IMR-90 (cell line): ENCODE results near the gene SAFB2. TPM values are rescaled to one million over a fixed set of nuclear protein-coding genes. Genes with fewer than 3 reads are reported as not detected.

Source experiments
- ATAC-seq: fragments of 200-7000 bp; cut with Tn5 transposase; 2 replicates; pipeline ENCODE4 v1.9.1; 2020; ENCODE audit warnings: low read depth, mild to moderate bottlenecking, moderate library complexity
- BruUV-seq: library from RNA; stranded (reverse); fragments of 400-500 nt; replicated peaks from 2 replicates; lab custom pipeline; 2021; lab: Mats Ljungman, UMichigan
- CTCF ChIA-PET: fragments of 300-600 bp; formaldehyde crosslinking; extraction: SDS; loops from one replicate; lab custom pipeline; 2021; ENCODE audit warnings: antibody characterized with exemption; lab: Yijun Ruan, JAX
- POLR2A ChIA-PET: fragments of 300-600 bp; sonication (Branson Sonifier 250); formaldehyde crosslinking; loops from one replicate; lab custom pipeline; 2022; ENCODE audit warnings: antibody characterized with exemption; ENCODE audit not compliant: unreplicated experiment; lab: Charles Lee
- DNase-seq: peaks from one replicate; pipeline ENCODE4 v3.0.0; 2013
- H2AFZ ChIP-seq: replicated peaks from 2 replicates; pipeline ENCODE3; 2013; ENCODE audit warnings: low read length, mild to moderate bottlenecking; ENCODE audit not compliant: poor library complexity
- H2AK5ac ChIP-seq: 2 replicates; pipeline ENCODE4 v1.6.1; 2013; ENCODE audit warnings: low read depth, low read length, inconsistent platforms
- H2AK9ac ChIP-seq: replicated peaks from 2 replicates; pipeline ENCODE3; 2013; ENCODE audit warnings: mild to moderate bottlenecking, low read depth, low read length, moderate library complexity; ENCODE audit not compliant: poor library complexity
- H2BK120ac ChIP-seq: 2 replicates; pipeline ENCODE4 v1.6.1; 2013; ENCODE audit warnings: low read depth, low read length, inconsistent platforms
- H2BK15ac ChIP-seq: 3 replicates; pipeline ENCODE4 v1.6.1; 2013; ENCODE audit warnings: low read depth, low read length, inconsistent platforms
- H2BK20ac ChIP-seq: 2 replicates; pipeline ENCODE4 v1.6.1; 2013; ENCODE audit warnings: low read depth, mild to moderate bottlenecking, inconsistent platforms, low read length, moderate library complexity
- H2BK5ac ChIP-seq: 2 replicates; pipeline ENCODE4 v1.6.1; 2013; ENCODE audit warnings: mild to moderate bottlenecking, low read depth, low read length, inconsistent platforms; ENCODE audit not compliant: poor library complexity, severe bottlenecking
- H3K14ac ChIP-seq: replicated peaks from 2 replicates; pipeline ENCODE4 v1.6.1; 2013; ENCODE audit warnings: low read depth, low read length, inconsistent platforms
- H3K18ac ChIP-seq: 2 replicates; pipeline ENCODE4 v1.6.1; 2013; ENCODE audit warnings: low read depth, low read length, control low read depth
- H3K23ac ChIP-seq: 2 replicates; pipeline ENCODE4 v1.6.1; 2013; ENCODE audit warnings: low read depth, low read length, inconsistent platforms
- H3K27ac ChIP-seq: 2 replicates; pipeline ENCODE4 v1.5.1; 2013; ENCODE audit warnings: mild to moderate bottlenecking, control low read depth, low read length; ENCODE audit not compliant: insufficient read depth
- H3K27me3 ChIP-seq: 2 replicates; pipeline ENCODE4 v1.6.1; 2013; ENCODE audit warnings: low read length; ENCODE audit not compliant: control insufficient read depth, insufficient read depth
- H3K36me3 ChIP-seq: 2 replicates; pipeline ENCODE4 v1.6.1; 2013; ENCODE audit warnings: low read length, mixed read lengths; ENCODE audit not compliant: control insufficient read depth, insufficient read depth
- H3K4ac ChIP-seq: 2 replicates; pipeline ENCODE4 v1.6.1; 2013; ENCODE audit warnings: low read depth, low read length, inconsistent platforms
- H3K4me1 ChIP-seq: 2 replicates; pipeline ENCODE4 v1.6.1; 2013; ENCODE audit warnings: low read length, mixed read lengths; ENCODE audit not compliant: control insufficient read depth, insufficient read depth
- H3K4me2 ChIP-seq: 2 replicates; pipeline ENCODE4 v1.6.1; 2013; ENCODE audit warnings: low read depth, mild to moderate bottlenecking, control low read depth, low read length, moderate library complexity
- H3K4me3 ChIP-seq: 2 replicates; pipeline ENCODE4 v1.5.1; 2013; ENCODE audit warnings: low read depth, mild to moderate bottlenecking, control low read depth, low read length, moderate library complexity; ENCODE audit not compliant: insufficient read depth
- H3K56ac ChIP-seq: 2 replicates; pipeline ENCODE4 v1.6.1; 2013; ENCODE audit warnings: low read length, inconsistent platforms; ENCODE audit not compliant: insufficient read depth; ENCODE audit errors: extremely low read depth
- H3K79me1 ChIP-seq, 2 experiments: 2 replicates each; pipeline ENCODE4 v1.6.1; 2013; ENCODE audit warnings: low read length in 2 of 2, inconsistent platforms in 1 of 2, low read depth in 1 of 2
- H3K9ac ChIP-seq: 2 replicates; pipeline ENCODE4 v1.6.1; 2013; ENCODE audit warnings: low read depth, low read length, control low read depth
- H3K9me1 ChIP-seq: 2 replicates; pipeline ENCODE4 v1.6.1; 2013; ENCODE audit warnings: low read length, inconsistent platforms; ENCODE audit not compliant: insufficient read depth
- H3K9me3 ChIP-seq: 2 replicates; pipeline ENCODE4 v1.6.1; 2013; ENCODE audit warnings: low read length; ENCODE audit not compliant: control insufficient read depth, insufficient read depth
- H4K20me1 ChIP-seq: 2 replicates; pipeline ENCODE4 v1.6.1; 2013; ENCODE audit warnings: low read length, inconsistent platforms; ENCODE audit not compliant: insufficient read depth
- H4K5ac ChIP-seq: 2 replicates; pipeline ENCODE4 v1.6.1; 2013; ENCODE audit warnings: mild to moderate bottlenecking, low read depth, low read length, control low read depth
- H4K8ac ChIP-seq, 2 experiments: 2 replicates each; pipeline ENCODE4 v1.6.1; 2013; ENCODE audit warnings: low read depth in 2 of 2, low read length in 2 of 2, control low read depth in 1 of 2, inconsistent platforms in 1 of 2
- H4K91ac ChIP-seq: 2 replicates; pipeline ENCODE4 v1.6.1; 2013; ENCODE audit warnings: low read depth, low read length, inconsistent platforms; ENCODE audit not compliant: insufficient read depth
- BHLHE40 ChIP-seq: fragments of 150-350 bp; IDR thresholded peaks from 2 replicates; pipeline ENCODE4 v1.6.1; 2016; ENCODE audit warnings: mild to moderate bottlenecking, low read depth, low read length
- CEBPB ChIP-seq: IDR thresholded peaks from 2 replicates; pipeline ENCODE4 v1.6.1; 2012; ENCODE audit warnings: low read depth, low read length, improper control_type of control experiment
- CHD1 ChIP-seq: IDR thresholded peaks from 2 replicates; pipeline ENCODE4 v1.6.1; 2012; ENCODE audit warnings: low read depth, low read length, improper control_type of control experiment
- FOS ChIP-seq: fragments of 150-350 bp; IDR thresholded peaks from 2 replicates; pipeline ENCODE4 v1.6.1; 2016; ENCODE audit warnings: low read depth, low read length
- MAFK ChIP-seq: IDR thresholded peaks from 2 replicates; pipeline ENCODE4 v1.6.1; 2012; ENCODE audit warnings: low read depth, low read length, improper control_type of control experiment
- MAZ ChIP-seq: IDR thresholded peaks from 2 replicates; pipeline ENCODE4 v1.6.1; 2012; ENCODE audit warnings: low read depth, mild to moderate bottlenecking, low read length, improper control_type of control experiment, moderate library complexity, borderline replicate concordance
- MXI1 ChIP-seq: IDR thresholded peaks from 2 replicates; pipeline ENCODE4 v1.6.1; 2012; ENCODE audit warnings: low read depth, mild to moderate bottlenecking, low read length, moderate library complexity, borderline replicate concordance
- NFE2L2 ChIP-seq: fragments of 150-350 bp; IDR thresholded peaks from 2 replicates; pipeline ENCODE4 v1.6.1; 2016; ENCODE audit warnings: low read depth, mild to moderate bottlenecking, low read length
- POLR2A ChIP-seq: IDR thresholded peaks from 2 replicates; pipeline ENCODE4 v1.6.1; 2012; ENCODE audit warnings: mild to moderate bottlenecking, low read depth, low read length
- RCOR1 ChIP-seq: IDR thresholded peaks from 2 replicates; pipeline ENCODE4 v1.6.1; 2012; ENCODE audit warnings: mild to moderate bottlenecking, low read length, improper control_type of control experiment; ENCODE audit not compliant: insufficient replicate concordance
- RFX5 ChIP-seq: IDR thresholded peaks from 2 replicates; pipeline ENCODE4 v1.8.0; 2012; ENCODE audit warnings: low read depth, mild to moderate bottlenecking, low read length, moderate library complexity
- SMC3 ChIP-seq: fragments of 150-350 bp; IDR thresholded peaks from 2 replicates; pipeline ENCODE4 v1.6.1; 2016; ENCODE audit warnings: low read depth, mild to moderate bottlenecking, antibody characterized with exemption, low read length, moderate library complexity
- WGBS, 2 experiments: methylation state at CpG; one replicate each; pipeline versions ENCODE4 v1.1.5 to v1.1.7; 2013; ENCODE audit warnings: missing lambda C conversion rate in 2 of 2; ENCODE audit not compliant: insufficient read length in 1 of 2; ENCODE audit errors: extremely low coverage in 2 of 2; 5-methylcytosine and 5-hydroxymethylcytosine counted together
- dilution Hi-C: fragments of 300-500 bp; cut with HindIII; formaldehyde crosslinking; loops from one replicate; pipeline ENCODE4 v1.14.3; 2018; ENCODE audit warnings: low sequenced_read_pairs; ENCODE audit not compliant: unreplicated experiment
- in situ Hi-C: fragments of 300-500 bp; cut with MboI; formaldehyde crosslinking; loops from 3 replicates; pipeline ENCODE4 v1.14.3; 2019; ENCODE audit warnings: low sequenced_read_pairs, inconsistent platforms, mixed read lengths
- intact Hi-C: fragments of 100-400 bp; cut with micrococcal nuclease; formaldehyde crosslinking; loops from 2 replicates; pipeline ENCODE4 v1.10.0; 2022
- polyA plus RNA-seq, 3 experiments: library from polyadenylated mRNA; depleted of rRNA; stranded (reverse); fragments of >200 nt; gene quantifications; 2 replicates each; pipeline ENCODE4 v1.2.3, GENCODE V29; 2012; ENCODE audit warnings: low replicate concordance in 1 of 3
- total RNA-seq: library from RNA; depleted of rRNA; stranded (reverse); fragments of >200 nt; gene quantifications from 2 replicates; pipeline ENCODE4 v1.2.3, GENCODE V29; 2012
- TF ChIP-seq, protein P1 (sequence below): conservative IDR thresholded peaks from 2 replicates; pipeline ENCODE4 v1.5.1; 2012; ENCODE audit warnings: mild to moderate bottlenecking, low read depth, low read length, improper control_type of control experiment
- TF ChIP-seq, protein P2 (sequence below): fragments of 150-350 bp; IDR thresholded peaks from 2 replicates; pipeline ENCODE4 v1.6.1; 2017; ENCODE audit warnings: mild to moderate bottlenecking, antibody characterized with exemption, low read length, low read depth

SAFB2 gene
- total and polyA plus RNA-seq, 2 of the 4 experiments (the other 2 are of a cell fraction) = 11.8 to 26.2 TPM

DNA sequence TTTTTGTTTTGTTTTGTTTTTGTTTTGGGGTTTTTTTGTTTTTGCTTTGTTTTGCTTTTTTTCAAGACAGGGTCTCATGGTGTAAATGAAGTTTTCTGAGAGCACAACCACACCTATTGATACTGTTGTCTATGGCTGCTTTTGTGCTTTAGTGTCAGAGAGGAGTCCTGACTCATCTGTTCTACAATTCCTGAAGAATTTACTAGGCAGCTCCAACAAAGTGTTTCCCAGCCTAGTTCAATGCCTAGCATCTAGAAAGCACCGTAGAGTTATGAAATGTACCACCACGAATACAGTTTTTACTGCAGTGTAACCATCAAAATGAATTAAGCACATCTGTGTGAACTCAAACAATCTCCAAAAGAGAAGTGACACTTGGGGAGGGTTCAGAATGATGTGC is 21.5 kb upstream of the SAFB2 start:
- Histone ChIP-seq H3K27me3 (no peaks in the 10 kb centered on the region), H3K56ac (no peak overlapping the region), H3K9ac (no peak overlapping the region), H3K23ac (no peak overlapping the region), H3K36me3 (peaks cover 45% of the 10 kb centered on the region), H4K8ac (no peak overlapping the region), H4K20me1 (peaks cover 64% of the 10 kb centered on the region), H2BK15ac (no peak overlapping the region), H3K27ac (no peak overlapping the region), H4K91ac (no peak overlapping the region), H3K9me1 (peaks cover 25% of the 10 kb centered on the region), H3K4me1 (no peaks in the 10 kb centered on the region), H2AK5ac (no peak overlapping the region), H3K18ac (no peak overlapping the region), H3K9me3 (no peaks in the 10 kb centered on the region), H3K79me1 (peaks cover 32 to 74% of the 10 kb centered on the region in 2 experiments), H2BK20ac (no peak overlapping the region), H2AK9ac (no peak overlapping the region), H4K5ac (no peak overlapping the region), H3K4me3 (no peak overlapping the region), H3K4me2 (no peak overlapping the region), H2BK120ac (no peak overlapping the region), H2BK5ac (no peak overlapping the region), H3K14ac (no peak overlapping the region), H3K4ac (no peak overlapping the region), H2AFZ (no peak overlapping the region)
- intact Hi-C loops = no loop called here
- BruUV-seq = no TSS peak
- TF ChIP-seq RFX5 (no peak), MXI1 (no peak), NFE2L2 (no peak), MAZ (no peak), FOS (no peak), RCOR1 (no peak), BHLHE40 (no peak), CHD1 (no peak), POLR2A (no peak), CEBPB (no peak), SMC3 (no peak), MAFK (no peak)
- TF ChIP-seq, protein P1, sequence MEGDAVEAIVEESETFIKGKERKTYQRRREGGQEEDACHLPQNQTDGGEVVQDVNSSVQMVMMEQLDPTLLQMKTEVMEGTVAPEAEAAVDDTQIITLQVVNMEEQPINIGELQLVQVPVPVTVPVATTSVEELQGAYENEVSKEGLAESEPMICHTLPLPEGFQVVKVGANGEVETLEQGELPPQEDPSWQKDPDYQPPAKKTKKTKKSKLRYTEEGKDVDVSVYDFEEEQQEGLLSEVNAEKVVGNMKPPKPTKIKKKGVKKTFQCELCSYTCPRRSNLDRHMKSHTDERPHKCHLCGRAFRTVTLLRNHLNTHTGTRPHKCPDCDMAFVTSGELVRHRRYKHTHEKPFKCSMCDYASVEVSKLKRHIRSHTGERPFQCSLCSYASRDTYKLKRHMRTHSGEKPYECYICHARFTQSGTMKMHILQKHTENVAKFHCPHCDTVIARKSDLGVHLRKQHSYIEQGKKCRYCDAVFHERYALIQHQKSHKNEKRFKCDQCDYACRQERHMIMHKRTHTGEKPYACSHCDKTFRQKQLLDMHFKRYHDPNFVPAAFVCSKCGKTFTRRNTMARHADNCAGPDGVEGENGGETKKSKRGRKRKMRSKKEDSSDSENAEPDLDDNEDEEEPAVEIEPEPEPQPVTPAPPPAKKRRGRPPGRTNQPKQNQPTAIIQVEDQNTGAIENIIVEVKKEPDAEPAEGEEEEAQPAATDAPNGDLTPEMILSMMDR = no peak
- TF ChIP-seq, protein P2, sequence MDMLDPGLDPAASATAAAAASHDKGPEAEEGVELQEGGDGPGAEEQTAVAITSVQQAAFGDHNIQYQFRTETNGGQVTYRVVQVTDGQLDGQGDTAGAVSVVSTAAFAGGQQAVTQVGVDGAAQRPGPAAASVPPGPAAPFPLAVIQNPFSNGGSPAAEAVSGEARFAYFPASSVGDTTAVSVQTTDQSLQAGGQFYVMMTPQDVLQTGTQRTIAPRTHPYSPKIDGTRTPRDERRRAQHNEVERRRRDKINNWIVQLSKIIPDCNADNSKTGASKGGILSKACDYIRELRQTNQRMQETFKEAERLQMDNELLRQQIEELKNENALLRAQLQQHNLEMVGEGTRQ = no peak
- ATAC-seq = peak; percentile 78
- peak; percentile 18 for DNase-seq
- CTCF ChIA-PET = no interaction called here
- POLR2A ChIA-PET = no interaction called here
- in situ Hi-C loops = no loop called here
- dilution Hi-C loops = no loop called here
- no CpG with 5 or more reads among the region's 2 CpGs for WGBS, 2 experiments
